H1 (cell line): Measurements from ENCODE around the gene CTNND2. TPM values are rescaled to one million over a fixed set of nuclear protein-coding genes. Genes with fewer than 3 reads are reported as not detected.

Source experiments
- CTCF ChIA-PET: fragments of 300-600 bp; sonication (Branson Sonifier 250); formaldehyde crosslinking; loops from one replicate; lab custom pipeline; 2021; ENCODE audit not compliant: partially characterized antibody; lab: Charles Lee
- POLR2A ChIA-PET: fragments of 300-600 bp; sonication (Branson Sonifier 250); formaldehyde crosslinking; loops from one replicate; lab custom pipeline; 2021; ENCODE audit warnings: inconsistent platforms; ENCODE audit not compliant: partially characterized antibody; lab: Charles Lee
- DNase-seq, 2 experiments: peaks; one replicate each; pipeline versions ENCODE4 v3.0.0 to v3.0.0-alpha.2; 2010 to 2022; ENCODE audit warnings: low spot score in 2 of 2, low read depth in 1 of 2, mixed read lengths in 1 of 2
- FAIRE-seq: peaks from 2 replicates; lab custom pipeline; 2011; peaks lifted over from hg19 to GRCh38; lab: Jason Lieb, UNC
- H2AFZ ChIP-seq: 2 replicates; pipeline ENCODE4 v1.8.1; 2012; ENCODE audit warnings: low read length, inconsistent platforms
- H2AK5ac ChIP-seq: 2 replicates; pipeline ENCODE4 v1.6.1; 2013; ENCODE audit warnings: low read depth, low read length
- H2BK120ac ChIP-seq: replicated peaks from 2 replicates; pipeline ENCODE3; 2013; ENCODE audit warnings: low read depth, low read length, inconsistent platforms
- H2BK12ac ChIP-seq: 2 replicates; pipeline ENCODE4 v1.6.1; 2013; ENCODE audit warnings: low read depth, low read length
- H2BK15ac ChIP-seq: 2 replicates; pipeline ENCODE4 v1.6.1; 2013; ENCODE audit warnings: low read length
- H2BK20ac ChIP-seq: 2 replicates; pipeline ENCODE4 v1.6.1; 2013; ENCODE audit warnings: low read length
- H2BK5ac ChIP-seq: 2 replicates; pipeline ENCODE4 v1.6.1; 2013; ENCODE audit warnings: low read depth, low read length
- H3K14ac ChIP-seq: 2 replicates; pipeline ENCODE4 v1.6.1; 2013; ENCODE audit warnings: inconsistent platforms; ENCODE audit not compliant: insufficient read length
- H3K18ac ChIP-seq: 2 replicates; pipeline ENCODE4 v1.6.1; 2013; ENCODE audit warnings: low read length; ENCODE audit errors: extremely low read depth
- H3K23ac ChIP-seq: 2 replicates; pipeline ENCODE4 v1.6.1; 2013; ENCODE audit warnings: inconsistent platforms; ENCODE audit not compliant: insufficient read length
- H3K23me2 ChIP-seq: 2 replicates; pipeline ENCODE4 v1.6.1; 2013; ENCODE audit warnings: low read depth, low read length
- H3K27ac ChIP-seq: 2 replicates; pipeline ENCODE4 v1.6.1; 2011; ENCODE audit warnings: low read depth, low read length, inconsistent platforms
- H3K27me3 ChIP-seq, 4 experiments: replicated peaks in 1 of 4; 1 replicate in 1 of 4; 2 replicates in 3 of 4; pipeline versions ENCODE4 v1.6.1 to v1.8.1; 2011 to 2013; ENCODE audit warnings: low read length in 3 of 4, mild to moderate bottlenecking in 3 of 4, inconsistent platforms in 2 of 4, mixed read lengths in 2 of 4, moderate library complexity in 1 of 4; ENCODE audit not compliant: control insufficient read depth in 3 of 4, insufficient read depth in 3 of 4; ENCODE audit errors: extremely low read depth in 1 of 4
- H3K36me3 ChIP-seq, 4 experiments: 2 replicates each; pipeline versions ENCODE4 v1.6.1 to v1.8.1; 2011 to 2013; ENCODE audit warnings: mild to moderate bottlenecking in 4 of 4, low read length in 3 of 4, moderate library complexity in 2 of 4, control low read depth in 1 of 4, inconsistent platforms in 1 of 4; ENCODE audit not compliant: insufficient read depth in 4 of 4, control insufficient read depth in 2 of 4
- H3K4ac ChIP-seq: replicated peaks from 2 replicates; pipeline ENCODE3; 2013; ENCODE audit warnings: low read length, low read depth, mixed read lengths, inconsistent platforms; ENCODE audit not compliant: insufficient read length
- H3K4me1 ChIP-seq, 4 experiments: replicated peaks in 1 of 4; 1 replicate in 1 of 4; 2 replicates in 3 of 4; pipeline versions ENCODE4 v1.6.1 to v1.8.1; 2011 to 2013; ENCODE audit warnings: low read length in 3 of 4, inconsistent platforms in 2 of 4, mixed read lengths in 1 of 4; ENCODE audit not compliant: insufficient read depth in 4 of 4, control insufficient read depth in 3 of 4
- H3K4me2 ChIP-seq, 2 experiments: 2 replicates each; pipeline versions ENCODE4 v1.6.1 to v1.8.1; 2011 to 2013; ENCODE audit warnings: low read depth in 2 of 2, low read length in 2 of 2, control low read depth in 1 of 2, inconsistent platforms in 1 of 2, mild to moderate bottlenecking in 1 of 2; ENCODE audit not compliant: insufficient read depth in 1 of 2
- H3K4me3 ChIP-seq, 4 experiments: fragments of 200-600, 300-600 bp in 1 of 4; sonication (generic), shearing (Covaris generic), sonication (Bioruptor Twin) in 1 of 4; 2 replicates each; pipeline versions ENCODE4 v1.5.1 to v1.8.1; 2011 to 2016; ENCODE audit warnings: low read length in 4 of 4, low read depth in 3 of 4, control low read depth in 2 of 4, inconsistent platforms in 2 of 4, mild to moderate bottlenecking in 2 of 4, mixed read lengths in 1 of 4, moderate library complexity in 1 of 4; ENCODE audit not compliant: insufficient read depth in 2 of 4; ENCODE audit errors: extremely low read depth in 1 of 4
- H3K56ac ChIP-seq: replicated peaks from 2 replicates; pipeline ENCODE3; 2013; ENCODE audit warnings: low read depth, mild to moderate bottlenecking, mixed read lengths, low read length, inconsistent platforms; ENCODE audit not compliant: insufficient read length
- H3K79me1 ChIP-seq: 2 replicates; pipeline ENCODE4 v1.6.1; 2013; ENCODE audit warnings: low read depth, low read length, control low read depth
- H3K79me2 ChIP-seq, 2 experiments: 2 replicates each; pipeline versions ENCODE4 v1.6.1 to v1.8.1; 2012 to 2013; ENCODE audit warnings: low read length in 2 of 2, mild to moderate bottlenecking in 2 of 2, inconsistent platforms in 1 of 2; ENCODE audit not compliant: insufficient read depth in 2 of 2, control insufficient read depth in 1 of 2
- H3K9ac ChIP-seq, 4 experiments: replicated peaks in 1 of 4; 1 replicate in 1 of 4; 2 replicates in 3 of 4; pipeline versions ENCODE4 v1.6.1 to v1.8.1; 2011 to 2013; ENCODE audit warnings: low read depth in 3 of 4, low read length in 3 of 4, control low read depth in 2 of 4, mild to moderate bottlenecking in 2 of 4, moderate library complexity in 2 of 4, inconsistent platforms in 1 of 4; ENCODE audit errors: extremely low read depth in 1 of 4
- H3K9me3 ChIP-seq, 2 experiments: 2 replicates each; pipeline versions ENCODE4 v1.6.1 to v1.8.1; 2012 to 2013; ENCODE audit warnings: mild to moderate bottlenecking in 2 of 2, moderate library complexity in 2 of 2, control low read depth in 1 of 2, inconsistent platforms in 1 of 2, low read depth in 1 of 2, low read length in 1 of 2, mixed read lengths in 1 of 2; ENCODE audit not compliant: insufficient read depth in 2 of 2
- H4K20me1 ChIP-seq, 2 experiments: replicated peaks in 1 of 2; 2 replicates each; pipeline versions ENCODE3 to v1.8.1; 2011 to 2013; ENCODE audit warnings: inconsistent platforms in 2 of 2, low read length in 2 of 2, mild to moderate bottlenecking in 1 of 2; ENCODE audit not compliant: insufficient read depth in 2 of 2, control insufficient read depth in 1 of 2
- H4K5ac ChIP-seq: 2 replicates; pipeline ENCODE4 v1.6.1; 2013; ENCODE audit warnings: low read length, low read depth, mixed read lengths, inconsistent platforms; ENCODE audit not compliant: insufficient read length
- H4K8ac ChIP-seq: 2 replicates; pipeline ENCODE4 v1.8.0; 2013; ENCODE audit warnings: mild to moderate bottlenecking, moderate library complexity, low read length, inconsistent platforms; ENCODE audit not compliant: insufficient read depth; ENCODE audit errors: extremely low read depth
- H4K91ac ChIP-seq: replicated peaks from 2 replicates; pipeline ENCODE3; 2013; ENCODE audit warnings: low read length, mixed read lengths, inconsistent platforms; ENCODE audit not compliant: insufficient read length
- CEBPB ChIP-seq: IDR thresholded peaks from 2 replicates; pipeline ENCODE4 v1.6.1; 2012; ENCODE audit warnings: low read depth, low read length
- CTBP2 ChIP-seq: IDR thresholded peaks from 2 replicates; pipeline ENCODE4 v1.7.0; 2011; ENCODE audit warnings: borderline replicate concordance, mild to moderate bottlenecking, moderate library complexity, mixed read lengths, low read length; ENCODE audit not compliant: insufficient read depth, insufficient read length
- WGBS, 2 experiments: shearing (Covaris generic) in 1 of 2; methylation state at CpG; one replicate each; pipeline versions ENCODE4 v1.1.6 to v1.1.7; 2013 to 2015; ENCODE audit warnings: low lambda C conversion rate in 2 of 2, mixed read lengths in 2 of 2, inconsistent platforms in 1 of 2, low coverage in 1 of 2, missing lambda C conversion rate in 1 of 2; ENCODE audit not compliant: insufficient replicate concordance in 2 of 2, insufficient coverage in 1 of 2, insufficient read length in 1 of 2; ENCODE audit errors: extremely low coverage in 1 of 2, missing lambda C conversion rate in 1 of 2; 5-methylcytosine and 5-hydroxymethylcytosine counted together
- polyA plus RNA-seq, 7 experiments: library from polyadenylated mRNA; depleted of rRNA in 3 of 7; stranded (reverse) in 5 of 7; unstranded in 2 of 7; fragments of >200 nt in 5 of 7; fragments of 200-250 nt in 2 of 7; gene quantifications; 1 replicate in 5 of 7; 2 replicates in 1 of 7; 4 replicates in 1 of 7; pipeline versions ENCODE4 v1.2.1 to v1.2.3, GENCODE V29; 2011 to 2013; ENCODE audit warnings: missing spikeins in 2 of 7, mixed read lengths in 2 of 7
- total RNA-seq: library from RNA; stranded (reverse); fragmentation: NEBNext Ultra II Directional; extraction: Animal tissue kit (Norgen Biotek cat#: 25700); gene quantifications from 2 replicates; pipeline ENCODE4 v1.2.1, GENCODE V29; 2021

CTNND2 gene
- total and polyA plus RNA-seq, 2 of the 8 experiments (the other 6 are each of a cell fraction or from before 2014, with no cell fraction given): 7.4 to 14.2 TPM

- no peak overlapping the region for H3K56ac ChIP-seq
- H2BK15ac ChIP-seq: no peak overlapping the region
- 96% methylated on average over 7 of the region's 7 CpGs; no CpG with 5 or more reads in 1 of the 2 experiments for WGBS, 2 experiments
- FAIRE-seq (no peak), DNase-seq (no peak)
- H3K18ac ChIP-seq: no peak overlapping the region
- H2AK5ac ChIP-seq: no peak overlapping the region
- H4K5ac ChIP-seq: no peak overlapping the region
- no peaks in the 10 kb centered on the region for H3K79me1 ChIP-seq
- H4K91ac ChIP-seq: no peak overlapping the region
- H3K27ac ChIP-seq: no peak overlapping the region
- CTCF ChIA-PET: interaction anchor here (1.0 to 1.6 kb wide), 2 partner anchors 13 to 110 kb away, joined by 3 to 4 read pairs; no protein-coding TSS in a partner anchor
- no peak overlapping the region for H3K14ac ChIP-seq
- no peaks in the 10 kb centered on the region for H3K9me3 ChIP-seq
- no peak overlapping the region for H3K9ac ChIP-seq
- H3K36me3 ChIP-seq: no peaks in the 10 kb centered on the region
- no peak overlapping the region for H2BK12ac ChIP-seq
- H3K4me1 ChIP-seq: peaks cover 0 to 3% (median 1%) of the 10 kb centered on the region in 4 experiments; a peak in 1 of 7 replicates
- POLR2A ChIA-PET: no interaction called here
- no peaks in the 10 kb centered on the region for H3K27me3 ChIP-seq
- H3K4ac ChIP-seq: no peak overlapping the region
- no peak overlapping the region for H3K23ac ChIP-seq
- no peak overlapping the region for H2AFZ ChIP-seq
- H2BK20ac ChIP-seq: no peak overlapping the region
- no peak overlapping the region for H3K4me3 ChIP-seq
- TF ChIP-seq CTBP2 (no peak), CEBPB (peak; percentile 59; the same call in 1 of the 2 replicates)
- H3K23me2 ChIP-seq: no peaks in the 10 kb centered on the region
- no peaks in the 10 kb centered on the region for H3K79me2 ChIP-seq
- no peak overlapping the region for H3K4me2 ChIP-seq
- no peak overlapping the region for H2BK120ac ChIP-seq
- no peak overlapping the region for H4K8ac ChIP-seq
- no peak overlapping the region for H2BK5ac ChIP-seq
- no peaks in the 10 kb centered on the region for H4K20me1 ChIP-seq
Measured at GRCh38 chr5:11509793-11510192, 394.5 kb downstream of the CTNND2 start.
